Muscle of leg (tissue), 11 donors: ENCODE measurements around the gene CDC37L1. TPM values are rescaled to one million over a fixed set of nuclear protein-coding genes. Genes with fewer than 3 reads are reported as not detected.
A peak's percentile ranks its signal among the peaks of the same experiment; 100 is the strongest.
"Not testable (repeated sequence)": the region's sequence is repeated elsewhere in the genome, so short reads cannot be mapped to it uniquely, and the experiment has no call there.

Experiments used
- DNase-seq: peaks from one replicate; pipeline ENCODE4 v3.0.0; 2013
- H3K27ac ChIP-seq: one replicate; pipeline ENCODE4 v1.5.1; 2013; ENCODE audit warnings: mild to moderate bottlenecking, low read length, control low read depth
- H3K27me3 ChIP-seq: one replicate; pipeline ENCODE4 v1.6.1; 2013; ENCODE audit warnings: low read length; ENCODE audit not compliant: control insufficient read depth, insufficient read depth
- H3K36me3 ChIP-seq: one replicate; pipeline ENCODE4 v1.6.1; 2013; ENCODE audit warnings: low read length; ENCODE audit not compliant: control insufficient read depth, insufficient read depth
- H3K4me1 ChIP-seq: one replicate; pipeline ENCODE4 v1.6.1; 2013; ENCODE audit warnings: low read length; ENCODE audit not compliant: control insufficient read depth, insufficient read depth
- H3K4me3 ChIP-seq: one replicate; pipeline ENCODE4 v1.5.1; 2013; ENCODE audit warnings: low read length, control low read depth
- H3K9me3 ChIP-seq: replicated peaks from 2 replicates; pipeline ENCODE4 v1.6.1; 2013; ENCODE audit warnings: low read depth, low read length; ENCODE audit not compliant: control insufficient read depth
- WGBS: methylation state at CpG from one replicate; pipeline ENCODE4 v1.1.5; 2013; ENCODE audit warnings: missing lambda C conversion rate; ENCODE audit not compliant: insufficient coverage; 5-methylcytosine and 5-hydroxymethylcytosine counted together
- polyA plus RNA-seq, 8 donors: library from polyadenylated mRNA; unstranded; fragments of 120-200 nt; gene quantifications; one replicate each; pipeline versions ENCODE4 v1.2.1 to v1.2.3, GENCODE V29; 2013; ENCODE audit warnings: inconsistent platforms in 1 of 8, low replicate concordance in 1 of 8; ENCODE audit not compliant: insufficient read length in 8 of 8, insufficient read depth in 1 of 8
- total RNA-seq: library from RNA; stranded (reverse); fragments of 120-200 nt; gene quantifications from one replicate; pipeline ENCODE4 v1.2.4, GENCODE V29; 2013

CDC37L1 gene
- total and polyA plus RNA-seq, 9 donors, result 18.3 to 26.7 (median 21.6) TPM

GRCh38 chr9:4742246-4742645 lies 62.9 kb downstream of the CDC37L1 start:
- Histone ChIP-seq H3K27ac (no peak overlapping the region), H3K36me3 (no peaks in the 10 kb centered on the region), H3K9me3 (no peaks in the 10 kb centered on the region), H3K4me1 (peaks cover 10% of the 10 kb centered on the region), H3K4me3 (no peak overlapping the region), H3K27me3 (no peaks in the 10 kb centered on the region)
- no peak for DNase-seq
- no CpG with 5 or more reads among the region's 3 CpGs for WGBS

- Histone ChIP-seq H3K9me3 (no peaks in the 10 kb centered on the region), H3K27me3 (no peaks in the 10 kb centered on the region), H3K4me1 (peaks cover 10% of the 10 kb centered on the region), H3K36me3 (no peaks in the 10 kb centered on the region), H3K4me3 (no peak overlapping the region), H3K27ac (no peak overlapping the region)
- 100% methylated on average over 3 of the region's 5 CpGs for WGBS
- no peak for DNase-seq
These were observed 63.9 kb downstream of the CDC37L1 start for GRCh38 chr9:4743131-4743875.

DNA sequence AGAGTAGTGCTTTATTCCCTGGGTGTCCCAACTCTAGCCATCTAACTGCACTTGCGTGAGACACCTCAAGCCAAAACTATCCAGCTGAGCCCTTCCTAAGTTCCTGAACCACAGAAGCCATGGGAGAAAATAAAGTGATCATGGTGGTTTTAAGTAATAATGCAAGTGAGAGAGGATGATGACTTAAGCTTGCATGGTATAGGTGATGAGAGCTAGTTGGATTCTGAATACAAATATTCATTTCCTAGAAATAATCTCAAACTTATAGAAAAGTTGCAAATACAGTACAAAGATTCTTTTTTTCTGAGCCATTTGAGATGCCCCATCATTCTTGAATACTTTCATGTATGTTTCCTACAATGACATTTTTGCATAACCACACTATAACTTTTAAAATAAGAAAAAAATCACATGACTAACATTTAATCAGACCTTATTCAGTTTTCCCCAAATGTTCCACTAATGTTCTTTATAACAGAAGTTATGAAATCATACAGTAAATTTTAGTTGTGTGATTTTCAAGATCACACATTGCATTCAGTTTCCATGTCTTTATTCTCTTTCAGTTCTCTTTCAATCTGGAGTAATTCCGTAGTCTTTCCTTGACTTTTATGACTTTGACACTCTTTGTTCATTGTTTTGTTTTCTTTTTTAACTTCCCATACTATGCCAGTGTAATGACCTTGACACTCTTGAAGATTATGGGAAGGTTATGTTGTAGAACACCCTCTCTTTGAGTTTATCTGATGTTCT lies 67.1 kb downstream of the CDC37L1 start:
- Histone ChIP-seq H3K9me3 (no peaks in the 10 kb centered on the region), H3K36me3 (no peaks in the 10 kb centered on the region), H3K27ac (no peak overlapping the region), H3K27me3 (no peaks in the 10 kb centered on the region), H3K4me3 (no peak overlapping the region), H3K4me1 (peaks cover 3% of the 10 kb centered on the region)
- no CpG with 5 or more reads among the region's 2 CpGs for WGBS
- DNase-seq, result no peak

GRCh38 chr9:4748612-4749011 lies 69.2 kb downstream of the CDC37L1 start:
- no peaks in the 10 kb centered on the region for H3K9me3 ChIP-seq
- DNase-seq, result no peak
- WGBS, result 93% methylated on average over 4 of the region's 5 CpGs
- no peaks in the 10 kb centered on the region for H3K36me3 ChIP-seq
- no peak overlapping the region for H3K4me3 ChIP-seq
- no peaks in the 10 kb centered on the region for H3K4me1 ChIP-seq
- no peak overlapping the region for H3K27ac ChIP-seq
- no peaks in the 10 kb centered on the region for H3K27me3 ChIP-seq

DNA sequence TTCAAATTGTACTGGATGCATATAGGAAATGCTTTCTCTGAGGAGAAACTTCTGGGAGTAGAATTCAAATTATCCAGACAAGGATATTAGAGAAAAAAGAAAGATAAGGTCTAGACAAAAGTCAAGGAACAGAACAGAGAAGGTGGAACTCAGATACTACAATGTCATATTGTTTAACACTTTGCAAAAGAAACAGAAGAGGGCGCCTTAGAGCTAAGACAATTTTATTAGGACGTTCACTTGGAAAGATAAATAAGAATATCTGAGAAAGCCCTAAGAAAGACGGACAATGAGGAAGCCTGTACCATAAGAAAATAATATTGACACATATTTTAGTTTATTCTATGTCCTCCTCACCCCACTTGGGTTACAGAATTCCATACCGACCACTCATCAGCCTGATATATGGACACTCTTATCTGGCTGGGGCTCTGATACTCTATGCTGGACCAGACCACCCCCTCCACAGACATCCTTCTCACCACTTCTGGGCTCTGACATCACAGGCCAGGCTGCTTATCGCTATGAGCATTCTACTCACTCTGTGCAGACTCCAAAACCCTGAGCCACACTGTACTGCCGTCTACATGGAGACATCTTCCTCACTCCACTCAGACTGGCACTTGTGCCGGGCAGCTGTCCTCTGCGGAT lies 70.8 kb downstream of the CDC37L1 start:
- no peaks in the 10 kb centered on the region for H3K9me3 ChIP-seq

DNA sequence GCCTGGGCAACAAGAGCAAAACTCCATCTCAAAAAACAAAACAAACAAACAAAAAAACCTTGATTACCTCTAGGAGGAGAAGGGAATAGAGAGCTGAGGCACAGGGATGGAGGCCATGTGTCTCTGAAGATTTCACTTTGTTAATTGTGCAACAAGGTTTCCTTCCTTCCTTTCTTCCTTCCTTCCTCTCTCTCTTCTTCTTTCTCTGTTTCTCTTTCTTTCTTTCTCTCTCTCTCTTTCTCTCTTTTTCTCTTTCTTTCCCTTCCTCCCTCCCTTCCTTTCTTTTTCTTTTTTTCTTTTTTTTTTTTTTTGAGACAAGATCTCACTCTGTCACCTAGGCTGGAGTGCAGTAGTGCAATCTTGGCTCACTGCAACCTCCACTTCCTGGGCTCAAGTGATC lies 75.2 kb downstream of the CDC37L1 start:
- not testable (repeated sequence) for H3K27me3 ChIP-seq, DNase-seq, H3K9me3 ChIP-seq, H3K36me3 ChIP-seq, H3K4me1 ChIP-seq, H3K27ac ChIP-seq, H3K4me3 ChIP-seq

More for the DNA sequence above, 70.8 kb downstream of the CDC37L1 start:
- 58% methylated on average over 3 of the region's 8 CpGs for WGBS
- Histone ChIP-seq H3K36me3 (no peaks in the 10 kb centered on the region), H3K27ac (no peak overlapping the region), H3K4me1 (no peaks in the 10 kb centered on the region), H3K4me3 (no peak overlapping the region), H3K27me3 (no peaks in the 10 kb centered on the region)
- DNase-seq, result peak; percentile 57

DNA sequence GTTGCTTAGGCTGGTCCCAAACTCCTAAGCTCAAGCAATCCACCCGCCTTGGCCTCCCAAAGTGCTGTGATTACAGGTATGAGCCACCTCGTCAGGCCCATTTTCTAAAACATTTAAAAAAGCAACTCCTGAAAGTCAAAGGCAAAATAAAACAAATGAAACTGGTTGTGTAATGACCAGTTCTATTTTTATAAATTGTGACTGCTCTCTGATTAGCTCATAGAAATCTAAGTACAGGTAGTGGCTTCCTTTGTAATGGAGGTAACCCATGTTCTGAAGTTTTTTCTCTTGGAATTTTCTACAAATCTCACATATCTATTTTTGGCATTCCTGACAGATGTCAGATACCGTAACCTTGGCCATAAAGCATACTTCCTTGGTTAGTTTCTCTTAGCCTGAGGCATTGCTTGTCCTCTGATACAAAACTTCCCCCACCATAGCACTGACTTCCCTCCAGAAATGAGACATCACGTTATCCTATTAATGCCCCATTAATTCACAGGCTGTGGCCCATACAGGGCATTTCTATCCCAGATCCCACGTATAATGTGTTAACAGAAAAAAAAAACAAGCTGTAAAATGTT lies 75.7 kb downstream of the CDC37L1 start:
- Histone ChIP-seq H3K4me1 (no peaks in the 10 kb centered on the region), H3K27ac (no peak overlapping the region), H3K9me3 (no peaks in the 10 kb centered on the region), H3K36me3 (no peaks in the 10 kb centered on the region), H3K4me3 (no peak overlapping the region), H3K27me3 (no peaks in the 10 kb centered on the region)
- WGBS, result no CpG with 5 or more reads among the region's 5 CpGs
- DNase-seq, result no peak

GRCh38 chr9:4756420-4756819 lies 77.1 kb downstream of the CDC37L1 start:
- 17% methylated on average over 1 of the region's 4 CpGs for WGBS
- Histone ChIP-seq H3K4me3 (no peak overlapping the region), H3K36me3 (no peaks in the 10 kb centered on the region), H3K27ac (no peak overlapping the region), H3K4me1 (no peaks in the 10 kb centered on the region), H3K9me3 (no peaks in the 10 kb centered on the region), H3K27me3 (no peaks in the 10 kb centered on the region)
- peak; percentile 44 for DNase-seq
